HepG2 (cell line): ENCODE measurements around the gene C2CD2. TPM values are rescaled to one million over a fixed set of nuclear protein-coding genes. Genes with fewer than 3 reads are reported as not detected.

ENCODE experiments used
- BATF2 ChIP-seq: sonication (generic); formaldehyde crosslinking; IDR thresholded peaks from 2 replicates; pipeline ENCODE4 v1.8.0; 2022; ENCODE audit warnings: mild to moderate bottlenecking, missing genetic modification reagents, moderate library complexity
- IRX3 ChIP-seq: sonication (generic); formaldehyde crosslinking; IDR thresholded peaks from 2 replicates; pipeline ENCODE4 v1.8.1; 2023; ENCODE audit warnings: mild to moderate bottlenecking, low read depth, missing genetic modification reagents, borderline replicate concordance
- KMT2A ChIP-seq: sonication (generic); formaldehyde crosslinking; IDR thresholded peaks from 2 replicates; pipeline ENCODE4 v1.4.0; 2020; ENCODE audit warnings: missing genetic modification reagents
- MIER2 ChIP-seq: IDR thresholded peaks from 2 replicates; pipeline ENCODE4 v1.6.1; 2016; ENCODE audit warnings: missing biosample characterization, missing genetic modification reagents
- MLLT10 ChIP-seq: sonication (generic); formaldehyde crosslinking; IDR thresholded peaks from 2 replicates; pipeline ENCODE4 v1.4.0; 2020; ENCODE audit warnings: missing genetic modification reagents
- PCBP2 ChIP-seq: fragments of 200-400 bp; formaldehyde crosslinking; optimal IDR thresholded peaks from 2 replicates; pipeline ENCODE3; 2018; ENCODE audit warnings: low read length, low read depth; ENCODE audit not compliant: poor library complexity, severe bottlenecking
- REPIN1 ChIP-seq: sonication (generic); formaldehyde crosslinking; IDR thresholded peaks from 2 replicates; pipeline ENCODE4 v1.8.0; 2022; ENCODE audit warnings: missing genetic modification reagents, low read depth, mild to moderate bottlenecking, borderline replicate concordance
- RNF219 ChIP-seq: sonication (generic); formaldehyde crosslinking; IDR thresholded peaks from 2 replicates; pipeline ENCODE4 v1.5.0; 2020; ENCODE audit warnings: mild to moderate bottlenecking, missing genetic modification reagents
- SIN3A ChIP-seq: IDR thresholded peaks from 2 replicates; pipeline ENCODE4 v1.6.1; 2011; ENCODE audit warnings: low read depth, mild to moderate bottlenecking, control low read depth, low read length, borderline replicate concordance
- TFAP4 ChIP-seq: sonication (generic); IDR thresholded peaks from 2 replicates; pipeline ENCODE4 v1.6.1; 2016; ENCODE audit warnings: low read depth, borderline replicate concordance
- ZFP37 ChIP-seq: sonication (generic); formaldehyde crosslinking; IDR thresholded peaks from 2 replicates; pipeline ENCODE4 v1.4.0; 2020; ENCODE audit warnings: missing genetic modification reagents, borderline replicate concordance
- ZFY ChIP-seq: sonication (generic); formaldehyde crosslinking; IDR thresholded peaks from 2 replicates; pipeline ENCODE4 v1.4.0; 2020; ENCODE audit warnings: missing genetic modification reagents
- ZNF274 ChIP-seq: sonication (generic); formaldehyde crosslinking; IDR thresholded peaks from 2 replicates; pipeline ENCODE4 v1.5.1; 2020; ENCODE audit warnings: mild to moderate bottlenecking, missing genetic modification reagents
- ZNF414 ChIP-seq: sonication (generic); formaldehyde crosslinking; IDR thresholded peaks from 2 replicates; pipeline ENCODE4 v1.5.0; 2020; ENCODE audit warnings: missing genetic modification reagents
- ZNF430 ChIP-seq: sonication (generic); formaldehyde crosslinking; IDR thresholded peaks from 2 replicates; pipeline ENCODE4 v1.9.0; 2021; ENCODE audit warnings: mild to moderate bottlenecking, missing genetic modification reagents
- ZNF441 ChIP-seq: sonication (generic); formaldehyde crosslinking; IDR thresholded peaks from 2 replicates; pipeline ENCODE4 v1.7.0; 2021; ENCODE audit warnings: missing genetic modification reagents, borderline replicate concordance
- ZNF484 ChIP-seq: sonication (generic); formaldehyde crosslinking; IDR thresholded peaks from 2 replicates; pipeline ENCODE4 v1.5.1; 2020; ENCODE audit warnings: mild to moderate bottlenecking, low read depth, missing genetic modification reagents, borderline replicate concordance
- ZNF609 ChIP-seq: sonication (generic); formaldehyde crosslinking; IDR thresholded peaks from 2 replicates; pipeline ENCODE4 v1.4.0; 2020; ENCODE audit warnings: mild to moderate bottlenecking, missing genetic modification reagents, borderline replicate concordance
- ZNF616 ChIP-seq: sonication (generic); formaldehyde crosslinking; IDR thresholded peaks from 2 replicates; pipeline ENCODE4 v1.5.0; 2020; ENCODE audit warnings: low read depth, mild to moderate bottlenecking, missing genetic modification reagents
- ZZZ3 ChIP-seq: sonication (generic); formaldehyde crosslinking; IDR thresholded peaks from 2 replicates; pipeline ENCODE4 v1.4.0; 2020; ENCODE audit warnings: missing genetic modification reagents, mild to moderate bottlenecking, borderline replicate concordance
- polyA plus RNA-seq, 8 experiments: library from polyadenylated mRNA; depleted of rRNA in 3 of 8; stranded (reverse) in 7 of 8; unstranded in 1 of 8; fragments of >200 nt; fragmentation: Illumina TruSeq in 4 of 8; extraction: Trizol in 4 of 8; gene quantifications; 2 replicates each; pipeline versions ENCODE4 v1.2.1 to v1.2.3, GENCODE V29; 2011 to 2016; ENCODE audit warnings: low read depth in 4 of 8, missing spikeins in 1 of 8, mixed read lengths in 1 of 8; ENCODE audit not compliant: insufficient read depth in 1 of 8
- total RNA-seq, 5 experiments: library from RNA; depleted of rRNA; stranded (reverse); fragments of >200 nt; fragmentation: Illumina TruSeq; extraction: Trizol; gene quantifications; 2 replicates each; pipeline ENCODE4 v1.2.3, GENCODE V29; 2016; ENCODE audit warnings: low read depth in 1 of 5

The C2CD2 gene
- total and polyA plus RNA-seq, 2 of the 13 experiments (the other 11 are each of a cell fraction or from before 2014, with no cell fraction given), result 12.5 to 19.7 TPM

GRCh38 chr21:41957991-41958766 is 4.4 kb upstream of the C2CD2 start (continued):
- TF ChIP-seq ZNF609 (CRISPR knock-in tag) (no peak; the same call in 1 of the 2 replicates), IRX3 (no peak), ZNF441 (CRISPR knock-in tag) (peak; percentile 82), ZNF414 (peak; percentile 95), BATF2 (CRISPR knock-in tag) (no peak), ZNF484 (CRISPR knock-in tag) (no peak), ZNF430 (CRISPR knock-in tag) (0 out of 2 replicates have a peak, but pooled peaks have one; percentile 38), ZNF616 (CRISPR knock-in tag) (no peak), TFAP4 (peak; percentile 68; the same call in 1 of the 2 replicates), PCBP2 (no peak), ZZZ3 (CRISPR knock-in tag) (no peak), KMT2A (no peak), REPIN1 (CRISPR knock-in tag) (no peak; the same call in 1 of the 2 replicates), ZFY (0 out of 2 replicates have a peak, but pooled peaks have one; percentile 27), SIN3A (no peak), ZNF274 (CRISPR knock-in tag) (no peak), ZFP37 (CRISPR knock-in tag) (no peak), MIER2 (CRISPR knock-in tag) (no peak), RNF219 (CRISPR knock-in tag) (no peak), MLLT10 (no peak)
